SKM-1 treated with dmso at 0.1 percent for 144 hours (cell line): ENCODE measurements around the gene ZNF878.

Experiments used
- DNase-seq: peaks from one replicate; lab custom pipeline; 2025; ENCODE audit not compliant: unreplicated experiment; lab: John Stamatoyannopoulos, UW

The ZNF878 gene

GRCh38 chr19:12035220-12036172 lies 17.3 kb downstream of the ZNF878 start, which contains the start of gene ZNF433:
Gene ZNF433, minus strand, starts transcription at chr19:12035679. Its CDS starts 140 bp downstream, at chr19:12035539.
- DNase-seq: peak; percentile 79

- no peak for DNase-seq
Observed at GRCh38 chr19:12034620-12035019, 18.1 kb downstream of the ZNF878 start.

- DNase-seq: no peak
Observed at GRCh38 chr19:12034198-12034597, 18.6 kb downstream of the ZNF878 start.

GRCh38 chr19:12015753-12016116 lies 37.0 kb downstream of the ZNF878 start:
- no peak for DNase-seq

- no peak for DNase-seq
Observed at GRCh38 chr19:12015015-12015752, 37.6 kb downstream of the ZNF878 start.

GRCh38 chr19:12000152-12000981 lies 52.4 kb downstream of the ZNF878 start:
- DNase-seq: no peak

- DNase-seq: no peak
Observed at GRCh38 chr19:11995174-11995573, 57.6 kb downstream of the ZNF878 start.
